HEK293 (cell line): ENCODE results near the gene GAS7.

Experiments used
- CTCF ChIA-PET: fragments of 350-600 bp; formaldehyde crosslinking; extraction: SDS; loops from one replicate; lab custom pipeline; 2021; ENCODE audit warnings: antibody characterized with exemption; lab: Yijun Ruan, JAX
- POLR2A ChIA-PET: fragments of 300-600 bp; formaldehyde crosslinking; extraction: SDS; loops from one replicate; lab custom pipeline; 2020; ENCODE audit warnings: antibody characterized with exemption, inconsistent platforms; lab: Yijun Ruan, JAX
- H3K27ac ChIP-seq: fragments of 200-500 bp; sonication (Bioruptor generic); 2 replicates; pipeline ENCODE4 v1.5.1; 2014; ENCODE audit warnings: low read depth, low read length, control low read depth, inconsistent platforms; ENCODE audit errors: extremely low read depth
- H3K36me3 ChIP-seq, 2 experiments: fragments of 200-500 bp in 1 of 2; sonication (Bioruptor generic) in 1 of 2; 1 replicate in 1 of 2; 2 replicates in 1 of 2; pipeline ENCODE4 v1.5.1; 2014 to 2017; ENCODE audit warnings: inconsistent platforms in 2 of 2, low read length in 2 of 2; ENCODE audit not compliant: control insufficient read depth in 2 of 2, insufficient read depth in 1 of 2
- H3K4me1 ChIP-seq: fragments of 200-500 bp; sonication (Bioruptor generic); 2 replicates; pipeline ENCODE4 v1.5.1; 2014; ENCODE audit warnings: mild to moderate bottlenecking, low read length, inconsistent platforms; ENCODE audit not compliant: control insufficient read depth, insufficient read depth
- H3K4me3 ChIP-seq: 2 replicates; pipeline ENCODE4 v1.5.1; 2011; ENCODE audit warnings: low read depth, mild to moderate bottlenecking, control low read depth, low read length, moderate library complexity
- H3K9me3 ChIP-seq: fragments of 200-500 bp; sonication (Bioruptor generic); 2 replicates; pipeline ENCODE4 v1.5.1; 2014; ENCODE audit warnings: low read depth, low read length, inconsistent platforms; ENCODE audit not compliant: control insufficient read depth, insufficient read depth
- EGR2 ChIP-seq: fragments of 450-650 bp; formaldehyde crosslinking; IDR thresholded peaks from 2 replicates; pipeline ENCODE4 v1.5.1; 2016; ENCODE audit warnings: low read depth, missing biosample characterization, missing genetic modification characterization
- HOXA7 ChIP-seq: sonication (generic); formaldehyde crosslinking; IDR thresholded peaks from 2 replicates; pipeline ENCODE4 v1.8.1; 2022; ENCODE audit warnings: missing genetic modification reagents, borderline replicate concordance
- KLF10 ChIP-seq: fragments of 450-650 bp; IDR thresholded peaks from 2 replicates; pipeline ENCODE4 v1.5.1; 2018; ENCODE audit warnings: missing biosample characterization, mild to moderate bottlenecking, missing genetic modification characterization
- KLF7 ChIP-seq: fragments of 450-650 bp; formaldehyde crosslinking; IDR thresholded peaks from 2 replicates; pipeline ENCODE4 v1.5.1; 2016; ENCODE audit warnings: missing biosample characterization, missing genetic modification characterization, borderline replicate concordance
- MYNN ChIP-seq: fragments of 450-650 bp; formaldehyde crosslinking; IDR thresholded peaks from 2 replicates; pipeline ENCODE4 v1.5.1; 2016; ENCODE audit warnings: missing biosample characterization, missing genetic modification characterization, borderline replicate concordance
- MZF1 ChIP-seq: fragments of 450-650 bp; formaldehyde crosslinking; IDR thresholded peaks from 2 replicates; pipeline ENCODE4 v1.5.1; 2017; ENCODE audit warnings: missing biosample characterization, missing genetic modification characterization, borderline replicate concordance
- ZBTB20 ChIP-seq: fragments of 450-650 bp; formaldehyde crosslinking; IDR thresholded peaks from 2 replicates; pipeline ENCODE4 v1.5.1; 2016; ENCODE audit warnings: missing biosample characterization, missing genetic modification characterization
- ZBTB21 ChIP-seq: fragments of 450-650 bp; formaldehyde crosslinking; IDR thresholded peaks from 2 replicates; pipeline ENCODE4 v1.5.1; 2017; ENCODE audit warnings: missing biosample characterization, missing genetic modification characterization
- ZBTB8A ChIP-seq: fragments of 450-650 bp; formaldehyde crosslinking; IDR thresholded peaks from 2 replicates; pipeline ENCODE4 v1.5.1; 2016; ENCODE audit warnings: missing biosample characterization, missing genetic modification characterization
- ZFP69B ChIP-seq: fragments of 450-650 bp; formaldehyde crosslinking; IDR thresholded peaks from 2 replicates; pipeline ENCODE4 v1.5.1; 2016; ENCODE audit warnings: missing biosample characterization, missing genetic modification characterization
- ZNF311 ChIP-seq: fragments of 450-650 bp; formaldehyde crosslinking; IDR thresholded peaks from 2 replicates; pipeline ENCODE4 v1.5.1; 2017; ENCODE audit warnings: missing biosample characterization, missing genetic modification characterization, borderline replicate concordance
- ZNF391 ChIP-seq: fragments of 450-650 bp; formaldehyde crosslinking; IDR thresholded peaks from 2 replicates; pipeline ENCODE4 v1.5.1; 2016; ENCODE audit warnings: low read depth, missing biosample characterization, missing genetic modification characterization, borderline replicate concordance
- ZNF585B ChIP-seq: fragments of 450-650 bp; formaldehyde crosslinking; IDR thresholded peaks from 2 replicates; pipeline ENCODE4 v1.5.1; 2016; ENCODE audit warnings: missing biosample characterization, missing genetic modification characterization
- ZNF776 ChIP-seq: fragments of 450-650 bp; formaldehyde crosslinking; IDR thresholded peaks from 2 replicates; pipeline ENCODE4 v1.5.0; 2017; ENCODE audit warnings: missing biosample characterization, missing genetic modification characterization, borderline replicate concordance
- ZSCAN16 ChIP-seq: fragments of 450-650 bp; formaldehyde crosslinking; IDR thresholded peaks from 2 replicates; pipeline ENCODE4 v1.5.1; 2016; ENCODE audit warnings: missing biosample characterization, missing genetic modification characterization
- TF ChIP-seq, protein P1 (sequence below): fragments of 450-650 bp; IDR thresholded peaks from 2 replicates; pipeline ENCODE4 v1.5.1; 2018; ENCODE audit warnings: missing biosample characterization, mild to moderate bottlenecking, missing genetic modification characterization
- TF ChIP-seq, protein P2 (sequence below): sonication (generic); formaldehyde crosslinking; IDR thresholded peaks from 2 replicates; pipeline ENCODE4 v1.8.1; 2022; ENCODE audit warnings: mild to moderate bottlenecking, moderate library complexity, missing genetic modification reagents
- TF ChIP-seq, protein P3 (sequence below): fragments of 450-650 bp; formaldehyde crosslinking; IDR thresholded peaks from 2 replicates; pipeline ENCODE4 v1.5.1; 2016; ENCODE audit warnings: missing biosample characterization, missing genetic modification characterization
- TF ChIP-seq, protein P4 (sequence below): fragments of 450-650 bp; formaldehyde crosslinking; IDR thresholded peaks from 2 replicates; pipeline ENCODE4 v1.5.1; 2016; ENCODE audit warnings: missing biosample characterization, missing genetic modification characterization

Gene GAS7

DNA sequence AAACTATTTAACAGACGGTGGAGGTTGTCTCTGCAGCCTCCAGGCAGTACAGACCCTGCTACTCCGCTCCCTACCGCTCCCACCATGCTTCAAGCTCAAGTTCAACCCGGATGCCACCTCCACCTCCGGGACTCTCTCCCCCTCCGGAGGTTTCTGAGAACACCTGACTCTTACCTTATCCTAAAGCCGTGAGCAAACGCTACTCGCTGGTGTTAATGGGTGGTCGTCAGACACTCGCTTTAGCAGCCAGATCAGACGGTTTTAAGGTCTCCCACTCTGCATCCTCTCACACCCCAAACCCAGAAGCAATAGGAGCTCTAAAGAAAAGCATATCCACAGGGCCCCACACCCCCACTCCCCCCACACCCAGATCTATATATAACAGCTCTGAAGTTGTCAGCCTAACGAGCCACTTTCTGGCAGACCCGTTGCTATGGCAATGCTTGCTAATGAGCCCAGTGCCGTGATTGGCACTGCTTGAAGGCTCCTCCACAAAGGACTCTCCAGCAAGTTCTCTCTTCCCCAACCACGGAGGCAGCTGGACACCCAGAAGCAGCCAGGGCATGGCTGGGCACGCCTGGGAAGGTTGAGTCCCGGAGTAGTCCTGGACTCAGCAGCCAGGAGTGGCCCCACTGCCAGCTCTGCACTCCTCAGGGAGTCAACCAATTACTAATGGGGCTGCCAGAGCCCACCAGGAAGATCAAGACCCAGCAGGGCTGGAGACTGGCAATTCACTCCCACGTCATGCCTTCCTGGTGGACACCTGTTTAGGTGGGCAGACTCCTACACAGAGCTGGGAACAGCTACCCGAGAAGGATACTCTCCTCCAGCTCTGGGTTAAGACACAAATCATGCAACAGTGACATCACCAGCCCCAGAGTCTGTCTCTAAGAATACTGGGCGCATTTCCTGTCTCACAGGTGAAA lies 172.2 kb downstream of the GAS7 start (continued):
- TF ChIP-seq, protein P1, sequence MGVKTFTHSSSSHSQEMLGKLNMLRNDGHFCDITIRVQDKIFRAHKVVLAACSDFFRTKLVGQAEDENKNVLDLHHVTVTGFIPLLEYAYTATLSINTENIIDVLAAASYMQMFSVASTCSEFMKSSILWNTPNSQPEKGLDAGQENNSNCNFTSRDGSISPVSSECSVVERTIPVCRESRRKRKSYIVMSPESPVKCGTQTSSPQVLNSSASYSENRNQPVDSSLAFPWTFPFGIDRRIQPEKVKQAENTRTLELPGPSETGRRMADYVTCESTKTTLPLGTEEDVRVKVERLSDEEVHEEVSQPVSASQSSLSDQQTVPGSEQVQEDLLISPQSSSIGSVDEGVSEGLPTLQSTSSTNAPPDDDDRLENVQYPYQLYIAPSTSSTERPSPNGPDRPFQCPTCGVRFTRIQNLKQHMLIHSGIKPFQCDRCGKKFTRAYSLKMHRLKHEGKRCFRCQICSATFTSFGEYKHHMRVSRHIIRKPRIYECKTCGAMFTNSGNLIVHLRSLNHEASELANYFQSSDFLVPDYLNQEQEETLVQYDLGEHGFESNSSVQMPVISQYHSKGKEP (tag by site-specific recombination) = 0 out of 2 replicates have a peak, but pooled peaks have one; percentile 26
- TF ChIP-seq ZBTB8A (tag by site-specific recombination) = no peak
- TF ChIP-seq EGR2 (tag by site-specific recombination) = peak; percentile 76

DNA sequence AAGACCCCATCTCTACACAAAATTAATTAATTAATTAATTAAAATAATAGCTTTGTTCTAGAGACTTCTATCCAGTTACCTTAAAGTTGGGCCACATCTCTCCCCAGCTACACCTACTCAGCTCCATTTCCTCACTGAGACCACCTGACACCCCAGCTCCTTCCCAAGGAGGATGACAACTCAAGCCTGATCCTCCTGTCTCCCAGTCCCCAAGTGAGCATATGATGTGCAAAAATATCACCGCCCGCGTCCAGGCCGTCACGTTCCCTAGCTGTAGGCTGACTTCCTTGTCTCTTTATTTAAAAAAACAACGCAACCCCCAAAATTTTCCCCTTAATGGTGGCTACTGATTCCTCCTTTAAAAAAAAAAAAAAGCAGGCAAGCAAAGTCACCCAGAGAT lies 173.2 kb downstream of the GAS7 start:
- POLR2A ChIA-PET = no interaction called here
- Histone ChIP-seq H3K36me3 (no peaks in the 10 kb centered on the region), H3K27ac (no peak overlapping the region)
- CTCF ChIA-PET = interaction anchor here (0.5 to 0.6 kb wide), 2 partner anchors 11 to 26 kb away, joined by 3 read pairs; no protein-coding TSS in a partner anchor
- TF ChIP-seq ZSCAN16 (tag by site-specific recombination) = no peak
- no peak for TF ChIP-seq ZFP69B (tag by site-specific recombination)
- no peak for TF ChIP-seq MYNN
- TF ChIP-seq ZBTB20 (tag by site-specific recombination) = no peak
- TF ChIP-seq ZNF585B (tag by site-specific recombination) = no peak
- TF ChIP-seq, protein P1 (tag by site-specific recombination) = no peak
- no peak for TF ChIP-seq ZNF311
- no peak for TF ChIP-seq ZBTB21
- TF ChIP-seq KLF10 = no peak
- no peak for TF ChIP-seq ZBTB8A (tag by site-specific recombination)
- TF ChIP-seq ZNF391 (tag by site-specific recombination) = no peak
- no peak for TF ChIP-seq KLF7 (tag by site-specific recombination)
- no peak for TF ChIP-seq ZNF776 (tag by site-specific recombination)
- no peak for TF ChIP-seq MZF1
- TF ChIP-seq, protein P2, sequence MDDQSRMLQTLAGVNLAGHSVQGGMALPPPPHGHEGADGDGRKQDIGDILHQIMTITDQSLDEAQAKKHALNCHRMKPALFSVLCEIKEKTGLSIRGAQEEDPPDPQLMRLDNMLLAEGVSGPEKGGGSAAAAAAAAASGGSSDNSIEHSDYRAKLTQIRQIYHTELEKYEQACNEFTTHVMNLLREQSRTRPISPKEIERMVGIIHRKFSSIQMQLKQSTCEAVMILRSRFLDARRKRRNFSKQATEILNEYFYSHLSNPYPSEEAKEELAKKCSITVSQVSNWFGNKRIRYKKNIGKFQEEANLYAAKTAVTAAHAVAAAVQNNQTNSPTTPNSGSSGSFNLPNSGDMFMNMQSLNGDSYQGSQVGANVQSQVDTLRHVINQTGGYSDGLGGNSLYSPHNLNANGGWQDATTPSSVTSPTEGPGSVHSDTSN (CRISPR knock-in tag) = no peak
- no peak for TF ChIP-seq HOXA7 (CRISPR knock-in tag)
- TF ChIP-seq, all 188 proteins: peak for 0
- Histone ChIP-seq H3K9me3 (no peaks in the 10 kb centered on the region), H3K4me1 (peaks cover 9% of the 10 kb centered on the region), H3K4me3 (no peak overlapping the region)

DNA sequence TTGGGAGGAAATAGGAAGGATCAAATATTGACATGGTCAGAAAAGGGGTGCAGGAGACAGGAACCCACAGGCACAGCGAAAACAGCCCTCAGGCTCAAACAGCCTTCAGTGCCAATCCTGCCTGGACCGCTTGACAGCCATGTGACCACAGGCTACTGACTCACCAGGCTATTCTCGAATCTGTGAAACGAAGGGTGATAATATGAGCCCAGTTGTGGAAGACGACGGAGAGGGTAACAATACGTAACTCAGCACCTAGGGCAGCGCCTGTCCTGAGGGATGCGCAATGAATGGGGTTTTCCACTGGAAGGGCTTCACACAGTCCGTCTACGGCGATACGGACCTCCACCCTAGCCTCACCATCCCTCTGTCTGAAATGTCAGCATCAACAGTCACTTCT lies 176.0 kb downstream of the GAS7 start:
- Histone ChIP-seq H3K4me3 (no peak overlapping the region), H3K4me1 (peaks cover 9% of the 10 kb centered on the region), H3K27ac (no peak overlapping the region), H3K36me3 (no peaks in the 10 kb centered on the region), H3K9me3 (no peaks in the 10 kb centered on the region)
- TF ChIP-seq, protein P3, sequence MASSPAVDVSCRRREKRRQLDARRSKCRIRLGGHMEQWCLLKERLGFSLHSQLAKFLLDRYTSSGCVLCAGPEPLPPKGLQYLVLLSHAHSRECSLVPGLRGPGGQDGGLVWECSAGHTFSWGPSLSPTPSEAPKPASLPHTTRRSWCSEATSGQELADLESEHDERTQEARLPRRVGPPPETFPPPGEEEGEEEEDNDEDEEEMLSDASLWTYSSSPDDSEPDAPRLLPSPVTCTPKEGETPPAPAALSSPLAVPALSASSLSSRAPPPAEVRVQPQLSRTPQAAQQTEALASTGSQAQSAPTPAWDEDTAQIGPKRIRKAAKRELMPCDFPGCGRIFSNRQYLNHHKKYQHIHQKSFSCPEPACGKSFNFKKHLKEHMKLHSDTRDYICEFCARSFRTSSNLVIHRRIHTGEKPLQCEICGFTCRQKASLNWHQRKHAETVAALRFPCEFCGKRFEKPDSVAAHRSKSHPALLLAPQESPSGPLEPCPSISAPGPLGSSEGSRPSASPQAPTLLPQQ (tag by site-specific recombination) = no peak
- TF ChIP-seq, protein P4, sequence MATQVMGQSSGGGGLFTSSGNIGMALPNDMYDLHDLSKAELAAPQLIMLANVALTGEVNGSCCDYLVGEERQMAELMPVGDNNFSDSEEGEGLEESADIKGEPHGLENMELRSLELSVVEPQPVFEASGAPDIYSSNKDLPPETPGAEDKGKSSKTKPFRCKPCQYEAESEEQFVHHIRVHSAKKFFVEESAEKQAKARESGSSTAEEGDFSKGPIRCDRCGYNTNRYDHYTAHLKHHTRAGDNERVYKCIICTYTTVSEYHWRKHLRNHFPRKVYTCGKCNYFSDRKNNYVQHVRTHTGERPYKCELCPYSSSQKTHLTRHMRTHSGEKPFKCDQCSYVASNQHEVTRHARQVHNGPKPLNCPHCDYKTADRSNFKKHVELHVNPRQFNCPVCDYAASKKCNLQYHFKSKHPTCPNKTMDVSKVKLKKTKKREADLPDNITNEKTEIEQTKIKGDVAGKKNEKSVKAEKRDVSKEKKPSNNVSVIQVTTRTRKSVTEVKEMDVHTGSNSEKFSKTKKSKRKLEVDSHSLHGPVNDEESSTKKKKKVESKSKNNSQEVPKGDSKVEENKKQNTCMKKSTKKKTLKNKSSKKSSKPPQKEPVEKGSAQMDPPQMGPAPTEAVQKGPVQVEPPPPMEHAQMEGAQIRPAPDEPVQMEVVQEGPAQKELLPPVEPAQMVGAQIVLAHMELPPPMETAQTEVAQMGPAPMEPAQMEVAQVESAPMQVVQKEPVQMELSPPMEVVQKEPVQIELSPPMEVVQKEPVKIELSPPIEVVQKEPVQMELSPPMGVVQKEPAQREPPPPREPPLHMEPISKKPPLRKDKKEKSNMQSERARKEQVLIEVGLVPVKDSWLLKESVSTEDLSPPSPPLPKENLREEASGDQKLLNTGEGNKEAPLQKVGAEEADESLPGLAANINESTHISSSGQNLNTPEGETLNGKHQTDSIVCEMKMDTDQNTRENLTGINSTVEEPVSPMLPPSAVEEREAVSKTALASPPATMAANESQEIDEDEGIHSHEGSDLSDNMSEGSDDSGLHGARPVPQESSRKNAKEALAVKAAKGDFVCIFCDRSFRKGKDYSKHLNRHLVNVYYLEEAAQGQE = peak; percentile 73
- ChIA-PET CTCF (no interaction called here), POLR2A (no interaction called here)
